Activated T-cell treated with anti-CD3 and anti-CD28 coated beads, Interleukin-2, amount 50 U/mL, for 1 hour (primary cell): ENCODE results near the gene ANKRD62.

Source experiments
- DNase-seq: peaks from one replicate; pipeline ENCODE4 v3.0.0-alpha.2; 2020

The ANKRD62 gene

DNA sequence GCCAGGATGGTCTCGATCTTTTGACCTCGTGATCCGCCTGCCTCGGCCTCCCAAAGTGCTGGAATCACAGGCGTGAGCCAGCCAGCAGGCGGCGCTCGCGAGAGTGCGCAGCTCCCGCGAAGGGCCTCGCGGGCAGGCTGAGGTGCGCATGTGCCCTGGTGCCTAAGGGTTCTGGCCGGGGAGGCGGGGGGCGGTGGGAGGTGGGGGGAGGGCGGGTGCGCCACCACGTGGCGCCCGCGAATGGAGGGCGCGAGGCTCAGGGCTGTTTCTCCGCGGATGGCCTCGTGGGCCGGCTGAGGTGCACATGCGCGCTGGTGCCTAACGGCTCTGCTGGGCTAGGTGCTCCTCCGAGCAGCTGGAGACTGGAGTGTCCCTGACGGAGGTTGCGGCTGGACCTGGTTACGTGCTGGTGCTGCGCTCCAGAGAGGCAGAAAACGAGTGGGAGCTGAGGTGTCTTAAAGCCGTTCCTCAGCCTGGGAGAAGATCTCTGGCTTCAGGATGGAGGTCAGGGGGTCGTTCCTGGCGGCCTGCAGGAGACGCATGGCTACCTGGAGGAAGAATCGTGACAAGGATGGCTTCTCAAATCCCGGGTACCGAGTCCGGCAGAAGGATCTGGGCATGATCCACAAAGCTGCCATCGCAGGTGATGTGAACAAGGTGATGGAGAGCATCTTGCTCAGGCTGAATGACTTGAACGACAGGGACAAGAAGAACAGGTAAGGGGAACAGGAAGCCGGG lies at the start of gene ANKRD62:
TSS of gene ANKRD62 (plus strand) at position 324 of the 738 bp plus-strand sequence. CDS start at position 499, 175 bp downstream.
- DNase-seq = no peak

- DNase-seq = no peak
These were observed 49.1 kb upstream of the ANKRD62 start for GRCh38 chr18:12044591-12044990.

DNA sequence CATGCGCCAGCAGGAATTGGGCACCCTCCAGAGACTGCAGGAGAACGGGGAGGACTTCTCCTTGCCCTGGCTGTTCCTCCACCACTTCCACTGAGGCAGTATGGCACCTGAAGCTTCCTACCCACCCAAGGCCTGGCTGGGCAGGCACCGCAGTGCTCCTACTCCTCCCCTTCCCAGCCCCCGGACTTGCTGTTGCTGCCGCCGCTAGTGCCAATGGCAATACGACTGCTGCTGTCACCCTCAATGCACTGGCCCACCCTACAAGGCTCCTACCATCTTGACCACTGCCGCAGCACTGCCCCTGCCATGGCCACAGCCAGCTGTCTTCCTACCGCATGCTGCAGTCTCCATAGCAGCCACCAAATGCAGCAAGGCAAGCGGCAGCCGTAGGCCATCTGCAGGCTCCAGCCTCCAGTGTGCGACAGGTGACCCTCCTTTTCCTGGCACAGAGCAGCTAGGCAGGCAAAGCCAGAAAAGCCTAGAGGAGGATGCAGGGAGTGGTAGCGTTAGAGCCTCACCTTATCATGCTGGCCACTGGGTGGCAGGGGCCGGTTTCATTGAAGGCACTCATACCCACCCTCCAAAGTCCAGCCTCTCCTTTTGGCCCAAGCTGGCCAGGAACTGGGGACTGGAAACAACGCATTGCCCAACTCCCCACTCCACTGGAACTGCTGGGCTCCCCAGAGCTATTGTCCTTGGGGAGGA lies 47.4 kb upstream of the ANKRD62 start:
- DNase-seq = no peak

GRCh38 chr18:12046751-12047335 lies 46.8 kb upstream of the ANKRD62 start:
- DNase-seq = no peak

GRCh38 chr18:12048010-12048826 lies 45.4 kb upstream of the ANKRD62 start:
- no peak for DNase-seq

DNA sequence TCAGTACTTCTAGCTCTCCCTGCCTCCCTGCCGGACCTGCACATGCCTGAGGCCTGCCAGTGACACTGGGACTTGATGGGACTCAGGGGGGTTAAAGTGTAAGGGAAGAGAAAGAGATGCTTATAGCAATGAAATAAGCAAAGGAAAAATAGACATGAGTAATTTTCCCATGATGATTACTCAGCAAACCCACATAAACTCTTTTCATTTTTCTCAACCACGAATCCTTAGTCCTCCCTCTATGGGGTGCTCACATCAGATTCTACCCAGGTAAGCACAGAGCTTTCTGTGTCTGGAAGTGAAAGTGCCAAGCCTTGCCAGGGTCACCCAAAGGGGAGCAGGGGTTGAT lies 44.8 kb upstream of the ANKRD62 start:
- DNase-seq = no peak

- no peak for DNase-seq
These were observed 43.4 kb upstream of the ANKRD62 start for GRCh38 chr18:12049978-12050811.

DNA sequence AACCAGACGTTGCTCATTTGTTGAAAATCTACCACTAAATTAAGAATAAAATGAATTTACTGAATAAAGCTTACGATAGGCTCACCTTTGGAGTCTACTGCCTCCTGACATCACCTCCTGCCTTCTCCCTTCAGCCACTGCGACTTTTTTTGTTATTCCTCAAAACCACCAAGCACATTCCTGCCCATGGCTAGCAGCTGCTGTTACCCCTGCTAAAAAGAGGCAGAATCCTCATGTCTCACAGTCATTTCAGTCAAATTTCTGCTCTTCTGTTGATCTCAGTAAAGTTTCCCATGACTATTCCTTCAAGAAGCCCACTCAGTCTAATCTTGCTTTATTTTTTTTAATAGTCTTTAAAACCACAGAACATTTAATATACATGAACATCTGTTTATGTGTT lies 40.8 kb upstream of the ANKRD62 start:
- DNase-seq = no peak

DNA sequence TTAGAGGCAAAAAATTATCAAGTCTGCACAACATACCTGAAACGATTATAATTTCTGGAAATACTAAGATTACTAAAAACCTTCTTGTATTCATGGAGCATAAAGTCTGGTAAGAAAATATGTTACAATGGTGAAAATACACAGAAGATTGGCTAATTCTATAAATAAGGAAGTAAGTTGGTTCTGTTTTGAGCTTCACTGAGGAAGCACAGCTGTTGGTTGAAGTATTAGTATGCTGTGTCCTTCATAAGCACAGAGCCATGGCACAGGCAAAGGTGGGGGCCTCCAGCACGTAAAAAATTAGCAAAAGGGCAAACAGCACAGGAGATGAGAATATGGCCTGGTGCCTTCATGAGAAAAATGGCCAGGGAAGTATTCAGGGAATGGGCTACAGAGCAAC lies 40.4 kb upstream of the ANKRD62 start:
- no peak for DNase-seq

- no peak for DNase-seq
These were observed 37.4 kb upstream of the ANKRD62 start for GRCh38 chr18:12056034-12056883.

- no peak for DNase-seq
These were observed 36.7 kb upstream of the ANKRD62 start for GRCh38 chr18:12056884-12057402.

GRCh38 chr18:12057419-12058039 lies 36.1 kb upstream of the ANKRD62 start:
- no peak for DNase-seq

DNA sequence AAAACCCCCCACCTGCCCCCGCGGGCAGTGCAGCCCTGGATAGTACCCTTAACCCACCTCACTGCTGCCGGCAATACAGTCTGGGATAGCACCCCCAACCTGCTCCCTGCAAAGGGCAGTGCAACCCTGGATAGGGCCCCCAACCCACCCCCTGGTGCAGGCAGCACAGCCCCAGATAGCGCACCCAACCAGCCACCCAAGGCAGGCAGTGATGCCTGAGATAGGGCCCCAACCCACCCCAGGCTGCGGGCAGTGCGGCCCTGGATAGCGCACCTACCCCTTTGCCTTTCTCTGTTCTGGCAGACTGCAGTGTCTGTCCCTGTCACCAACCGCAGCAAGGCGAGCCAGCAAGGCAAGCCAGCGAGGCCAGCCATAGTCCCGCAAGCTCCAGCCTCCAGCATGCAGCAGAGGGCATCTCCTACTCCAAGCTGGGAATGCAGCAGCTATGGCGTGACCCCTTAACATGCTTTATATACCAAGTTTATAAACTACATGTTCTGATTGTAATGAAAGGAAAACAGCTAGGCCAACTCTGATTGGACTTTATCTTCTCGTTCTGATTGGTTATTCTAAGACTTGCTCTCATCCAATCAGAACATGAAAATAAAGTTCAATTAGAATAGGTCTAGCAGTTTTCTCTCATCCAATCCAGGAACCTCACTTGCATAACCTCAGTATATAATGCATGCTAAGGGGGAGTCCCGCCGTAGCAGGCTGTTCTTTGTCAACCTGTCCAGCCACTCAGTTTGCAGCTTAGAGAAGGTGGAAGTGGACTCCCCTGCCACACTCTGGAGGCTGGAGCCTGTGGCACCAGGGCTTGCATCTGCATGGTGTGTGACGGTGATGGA lies 34.1 kb upstream of the ANKRD62 start:
- no peak for DNase-seq

DNA sequence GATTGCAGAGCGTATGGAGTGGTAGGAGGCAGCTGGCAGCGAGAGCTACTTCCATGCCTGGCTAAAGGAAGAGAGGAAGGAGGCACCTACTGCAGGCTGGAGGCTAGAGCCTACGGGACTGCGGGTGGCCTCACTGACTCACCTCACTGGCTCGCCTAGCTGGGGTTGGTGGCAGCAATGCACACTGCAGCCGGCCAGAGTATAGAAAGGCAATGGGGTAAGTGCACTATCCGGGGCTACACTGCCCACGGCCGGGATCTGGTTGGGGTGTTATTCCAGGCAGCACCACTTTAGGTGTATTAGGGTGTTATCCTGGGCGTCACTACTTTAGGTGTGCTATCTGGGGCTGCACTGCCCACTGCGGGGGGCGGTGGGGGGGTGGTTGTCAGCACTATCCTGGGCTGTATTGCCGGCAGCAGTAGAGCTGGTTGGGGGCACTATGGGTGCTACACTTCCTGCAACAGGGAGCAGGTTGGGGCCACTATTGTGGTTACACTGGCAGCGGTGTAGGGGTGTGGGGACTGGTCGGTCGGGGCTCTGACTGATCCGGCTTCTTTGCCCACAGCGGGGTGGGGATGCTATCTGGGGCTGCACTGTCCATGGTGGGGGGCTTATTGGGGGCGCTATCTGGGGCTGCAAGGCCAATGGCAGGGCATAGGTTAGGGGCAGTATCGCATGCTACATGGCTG lies 33.3 kb upstream of the ANKRD62 start:
- no peak for DNase-seq

DNA sequence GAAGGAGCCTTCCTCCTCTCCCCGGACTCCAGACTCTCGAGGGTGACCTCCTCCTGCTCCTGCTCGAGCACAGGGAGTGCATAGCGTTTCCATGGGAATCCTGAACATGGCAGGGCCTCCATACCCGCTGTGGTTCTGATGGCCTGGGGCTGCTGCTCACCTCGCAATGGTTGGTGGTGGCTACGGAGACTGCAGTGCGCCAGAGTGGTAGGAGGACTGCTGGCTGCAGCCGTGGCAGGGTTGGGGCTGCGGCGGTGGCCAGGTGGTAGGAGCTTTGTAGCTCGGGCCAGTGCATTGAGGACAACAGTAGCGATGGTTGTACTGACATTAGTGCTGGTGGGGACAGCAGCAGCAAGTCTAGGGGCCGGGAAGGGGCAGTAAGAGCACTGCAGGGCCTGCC lies 32.0 kb upstream of the ANKRD62 start:
- DNase-seq = no peak

DNA sequence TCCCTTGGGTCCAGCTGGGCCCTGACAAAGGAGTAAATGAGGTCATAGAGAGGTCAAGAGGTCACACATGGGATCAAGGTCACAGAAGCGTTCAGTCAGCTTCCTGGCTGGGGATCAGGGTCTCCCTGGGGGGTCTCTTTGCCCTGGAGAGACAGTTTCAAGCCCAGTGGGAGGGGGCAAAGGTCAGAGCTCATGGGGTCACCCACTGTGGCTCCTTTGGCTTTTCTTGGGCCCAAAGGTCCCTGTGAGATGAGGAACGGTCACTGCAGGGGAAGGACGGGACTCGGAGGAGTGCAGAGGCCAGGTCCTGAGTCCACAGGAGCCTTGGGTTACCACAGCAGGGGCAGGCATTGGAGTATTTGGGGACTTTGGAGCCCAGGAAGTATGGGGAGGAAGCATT lies 30.7 kb upstream of the ANKRD62 start:
- DNase-seq = no peak

DNA sequence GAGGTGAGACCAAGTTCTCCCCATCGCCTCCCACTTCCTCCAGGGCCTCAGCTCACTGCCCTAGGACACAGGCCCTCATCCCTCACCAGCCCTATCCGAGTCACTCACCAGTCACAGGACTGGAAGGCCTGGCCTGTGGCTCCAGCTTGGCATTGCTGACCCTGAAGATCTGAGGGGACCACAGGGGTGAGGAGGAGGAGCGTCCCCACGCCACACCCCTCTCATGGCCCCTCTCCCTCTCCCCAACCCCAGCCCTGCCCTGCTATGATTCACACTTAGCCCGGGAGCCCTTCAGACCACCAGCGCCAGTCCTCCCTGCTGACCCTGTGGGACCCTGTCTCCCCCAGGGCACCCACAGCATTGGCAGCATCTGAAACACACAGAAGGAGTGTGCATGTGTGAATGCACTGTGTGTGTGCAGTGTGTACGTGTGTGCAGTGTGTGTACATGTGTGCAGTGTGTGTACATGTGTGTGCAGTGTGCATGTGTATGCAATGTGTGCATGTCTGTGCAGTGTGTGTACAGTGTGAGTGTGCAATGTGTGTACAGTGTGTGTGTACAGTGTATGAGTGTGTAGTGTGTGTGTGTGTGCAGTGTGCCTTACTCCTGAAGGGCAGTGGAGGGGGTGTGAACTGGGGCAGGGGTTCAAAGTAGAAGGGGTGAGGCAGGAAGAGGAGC lies 29.4 kb upstream of the ANKRD62 start:
- DNase-seq = no peak

DNA sequence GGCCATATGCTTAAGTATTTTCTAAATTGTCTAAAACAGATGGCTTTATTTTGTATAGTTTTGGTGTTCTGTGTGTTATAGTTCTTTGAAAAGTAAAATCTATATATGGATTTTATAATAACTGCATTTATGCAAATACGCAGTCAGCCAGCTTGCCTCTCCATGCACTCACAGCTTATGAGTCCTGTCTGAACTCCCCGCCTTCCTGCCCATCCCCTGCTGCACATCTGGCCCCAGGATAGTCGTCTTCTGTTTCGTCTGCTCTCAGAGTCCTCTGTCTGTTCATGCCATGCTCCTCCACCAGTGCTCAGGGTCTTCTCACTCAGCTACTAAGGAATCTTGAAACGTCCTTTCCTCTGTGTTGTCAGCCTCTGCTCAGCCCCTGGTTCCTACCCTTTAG lies 28.2 kb upstream of the ANKRD62 start:
- DNase-seq = no peak
